Esophagus squamous epithelium (tissue), 4 donors: ENCODE data around the gene NOP9.

Source experiments
- POLR2A ChIP-seq, 4 donors: fragments of 450-650 bp; IDR thresholded peaks; one replicate each; pipeline ENCODE4 v1.6.1; 2017; ENCODE audit warnings: antibody characterized with exemption in 4 of 4, mild to moderate bottlenecking in 4 of 4, moderate library complexity in 3 of 4
- TF ChIP-seq, protein P1 (sequence below), 6 experiments: fragments of 450-650 bp in 4 of 6; fragments of 200-600 bp in 2 of 6; sonication (generic) in 2 of 6; IDR thresholded peaks; one replicate each; pipeline ENCODE4 v1.5.1; 2016 to 2019; ENCODE audit warnings: antibody characterized with exemption in 6 of 6, mild to moderate bottlenecking in 4 of 6, moderate library complexity in 4 of 6

DNA sequence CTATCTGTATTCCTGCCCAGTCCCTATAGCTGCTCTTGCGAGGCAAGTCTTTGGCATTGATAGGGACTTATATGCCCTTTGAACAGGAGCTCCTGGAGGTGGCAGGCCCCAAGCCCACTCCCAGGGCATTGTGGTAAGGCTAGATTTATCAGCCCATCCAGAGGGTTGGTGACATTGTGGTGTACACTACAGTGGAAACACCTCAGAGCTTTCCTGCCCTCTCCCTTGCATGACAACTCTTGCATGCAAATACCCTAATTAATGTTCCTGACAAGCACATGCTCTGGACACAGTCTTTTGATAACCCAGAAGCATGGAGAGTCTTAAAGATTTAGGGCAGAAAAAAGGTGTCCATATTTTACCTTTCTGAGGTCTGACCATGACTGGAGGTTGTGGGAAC lies 41.0 kb downstream of the NOP9 start:
- TF ChIP-seq POLR2A (IDR thresholded peaks at IDR 0.05), result no peak
- TF ChIP-seq, protein P1, sequence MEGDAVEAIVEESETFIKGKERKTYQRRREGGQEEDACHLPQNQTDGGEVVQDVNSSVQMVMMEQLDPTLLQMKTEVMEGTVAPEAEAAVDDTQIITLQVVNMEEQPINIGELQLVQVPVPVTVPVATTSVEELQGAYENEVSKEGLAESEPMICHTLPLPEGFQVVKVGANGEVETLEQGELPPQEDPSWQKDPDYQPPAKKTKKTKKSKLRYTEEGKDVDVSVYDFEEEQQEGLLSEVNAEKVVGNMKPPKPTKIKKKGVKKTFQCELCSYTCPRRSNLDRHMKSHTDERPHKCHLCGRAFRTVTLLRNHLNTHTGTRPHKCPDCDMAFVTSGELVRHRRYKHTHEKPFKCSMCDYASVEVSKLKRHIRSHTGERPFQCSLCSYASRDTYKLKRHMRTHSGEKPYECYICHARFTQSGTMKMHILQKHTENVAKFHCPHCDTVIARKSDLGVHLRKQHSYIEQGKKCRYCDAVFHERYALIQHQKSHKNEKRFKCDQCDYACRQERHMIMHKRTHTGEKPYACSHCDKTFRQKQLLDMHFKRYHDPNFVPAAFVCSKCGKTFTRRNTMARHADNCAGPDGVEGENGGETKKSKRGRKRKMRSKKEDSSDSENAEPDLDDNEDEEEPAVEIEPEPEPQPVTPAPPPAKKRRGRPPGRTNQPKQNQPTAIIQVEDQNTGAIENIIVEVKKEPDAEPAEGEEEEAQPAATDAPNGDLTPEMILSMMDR (IDR thresholded peaks at IDR 0.05), result no peak
